ENCODE data around the gene EXOSC10.
"Not testable (repeated sequence)": the region's sequence is repeated elsewhere in the genome, so short reads cannot be mapped to it uniquely, and the experiment has no call there.

Gene EXOSC10

GRCh38 chr1:11109047-11109760, 9.5 kb upstream of the EXOSC10 start:
- no peak for DNase-seq (ENCODE audit: low read depth)

- no peak for DNase-seq (ENCODE audit: low read depth)
Observed at GRCh38 chr1:11107599-11107998, 7.9 kb upstream of the EXOSC10 start.

GRCh38 chr1:11105586-11105985, 5.9 kb upstream of the EXOSC10 start:
- no peak for DNase-seq (ENCODE audit: low read depth)

GRCh38 chr1:11101347-11101746, 1.7 kb upstream of the EXOSC10 start:
- DNase-seq (ENCODE audit: low read depth): no peak

- not testable (repeated sequence) for DNase-seq (ENCODE audit: low read depth)
Observed at GRCh38 chr1:11100806-11101205, 1.1 kb upstream of the EXOSC10 start.

GRCh38 chr1:11100149-11100493, 452 bp upstream of the EXOSC10 start:
- DNase-seq (ENCODE audit: low read depth): no peak

GRCh38 chr1:11098931-11099309, 749 bp downstream of the EXOSC10 start:
- no peak for DNase-seq (ENCODE audit: low read depth)

- DNase-seq (ENCODE audit: low read depth): not testable (repeated sequence)
Observed at GRCh38 chr1:11083784-11084183, 15.9 kb downstream of the EXOSC10 start.

GRCh38 chr1:11080931-11081330, 18.7 kb downstream of the EXOSC10 start:
- no peak for DNase-seq (ENCODE audit: low read depth)

GRCh38 chr1:11078631-11079030, 21.0 kb downstream of the EXOSC10 start:
- DNase-seq (ENCODE audit: low read depth): peak; percentile 90

- DNase-seq (ENCODE audit: low read depth): not testable (repeated sequence)
Observed at GRCh38 chr1:11073398-11073797, 26.3 kb downstream of the EXOSC10 start.

GRCh38 chr1:11072216-11072917, 27.3 kb downstream of the EXOSC10 start:
- no peak for DNase-seq (ENCODE audit: low read depth)

GRCh38 chr1:11071463-11072215, 28.0 kb downstream of the EXOSC10 start:
- DNase-seq (ENCODE audit: low read depth): no peak

- DNase-seq (ENCODE audit: low read depth): no peak
Observed at GRCh38 chr1:11070876-11071275, 28.8 kb downstream of the EXOSC10 start.

GRCh38 chr1:11068600-11069473, 30.8 kb downstream of the EXOSC10 start:
- DNase-seq (ENCODE audit: low read depth): no peak

GRCh38 chr1:11067716-11068599, 31.7 kb downstream of the EXOSC10 start:
- no peak for DNase-seq (ENCODE audit: low read depth)

- DNase-seq (ENCODE audit: low read depth): no peak
Observed at GRCh38 chr1:11065796-11066195, 33.9 kb downstream of the EXOSC10 start.

GRCh38 chr1:11064942-11065341, 34.7 kb downstream of the EXOSC10 start:
- no peak for DNase-seq (ENCODE audit: low read depth)

- DNase-seq (ENCODE audit: low read depth): not testable (repeated sequence)
Observed at GRCh38 chr1:11063937-11064537, 35.6 kb downstream of the EXOSC10 start.

GRCh38 chr1:11062965-11063401, 36.7 kb downstream of the EXOSC10 start:
- DNase-seq (ENCODE audit: low read depth): peak; percentile 89
